Measurements from ENCODE around the gene EWSR1. TPM values are rescaled to one million over a fixed set of nuclear protein-coding genes. Genes with fewer than 3 reads are reported as not detected.

Gene EWSR1
- total RNA-seq, 2 donors from 2014 or later = 145 to 236 TPM

- Histone ChIP-seq H3K27ac (no peak overlapping the region), H3K9me3 (no peaks in the 10 kb centered on the region), H3K4me1 (no peaks in the 10 kb centered on the region), H3K36me3 (peaks cover 56% of the 10 kb centered on the region), H3K4me3 (no peak overlapping the region), H3K9ac (ENCODE audit: low read depth in 2 of 2, low read length in 2 of 2) (no peak overlapping the region), H3K27me3 (no peaks in the 10 kb centered on the region)
- intact Hi-C loops (cut with DNase I) = no loop called here
- no peak for DNase-seq
- TF ChIP-seq CTCF (IDR thresholded peaks at IDR 0.05) = no peak
These were observed 30.6 kb downstream of the EWSR1 start for GRCh38 chr22:29298641-29299040.

GRCh38 chr22:29299136-29299900 lies 31.2 kb downstream of the EWSR1 start:
- Histone ChIP-seq H3K9ac (ENCODE audit: low read depth in 2 of 2, low read length in 2 of 2) (no peak overlapping the region), H3K9me3 (no peaks in the 10 kb centered on the region), H3K4me3 (no peak overlapping the region), H3K27ac (no peak overlapping the region), H3K36me3 (peaks cover 50% of the 10 kb centered on the region), H3K27me3 (no peaks in the 10 kb centered on the region), H3K4me1 (no peaks in the 10 kb centered on the region)
- intact Hi-C loops (cut with DNase I) = no loop called here
- no peak for TF ChIP-seq CTCF (IDR thresholded peaks at IDR 0.05)
- no peak for DNase-seq

GRCh38 chr22:29300467-29300806 lies 32.4 kb downstream of the EWSR1 start:
- Histone ChIP-seq H3K4me3 (no peak overlapping the region), H3K9ac (ENCODE audit: low read depth in 2 of 2, low read length in 2 of 2) (no peak overlapping the region)

GRCh38 chr22:29300807-29301601 lies 32.9 kb downstream of the EWSR1 start:
- Histone ChIP-seq H3K4me1 (no peaks in the 10 kb centered on the region), H3K9ac (ENCODE audit: low read depth in 2 of 2, low read length in 2 of 2) (no peak overlapping the region), H3K9me3 (no peaks in the 10 kb centered on the region), H3K36me3 (peaks cover 37% of the 10 kb centered on the region), H3K4me3 (no peak overlapping the region), H3K27me3 (no peaks in the 10 kb centered on the region), H3K27ac (no peak overlapping the region)
- intact Hi-C loops (cut with DNase I) = no loop called here
- DNase-seq = no peak
- TF ChIP-seq CTCF (IDR thresholded peaks at IDR 0.05) = no peak

More at GRCh38 chr22:29300467-29300806, 32.4 kb downstream of the EWSR1 start:
- no peak for TF ChIP-seq CTCF (IDR thresholded peaks at IDR 0.05)
- no peak for DNase-seq
- Histone ChIP-seq H3K9me3 (no peaks in the 10 kb centered on the region), H3K27ac (no peak overlapping the region), H3K36me3 (peaks cover 43% of the 10 kb centered on the region), H3K4me1 (no peaks in the 10 kb centered on the region), H3K27me3 (no peaks in the 10 kb centered on the region)
- intact Hi-C loops (cut with DNase I) = no loop called here

- peaks cover 29% of the 10 kb centered on the region for H3K36me3 ChIP-seq
- H3K27ac ChIP-seq = no peak overlapping the region
- H3K4me3 ChIP-seq = no peak overlapping the region
- H3K27me3 ChIP-seq = no peaks in the 10 kb centered on the region
- no peaks in the 10 kb centered on the region for H3K9me3 ChIP-seq
- intact Hi-C loops (cut with DNase I) = no loop called here
- H3K4me1 ChIP-seq = no peaks in the 10 kb centered on the region
- TF ChIP-seq CTCF (IDR thresholded peaks at IDR 0.05) = no peak
- DNase-seq = no peak
- H3K9ac ChIP-seq (ENCODE audit: low read depth in 2 of 2, low read length in 2 of 2) = peak overlapping the region in 1 of 2 donors; percentile 26
These were observed 33.8 kb downstream of the EWSR1 start for GRCh38 chr22:29301716-29302401.

Measured in colonic mucosa (tissue), 4 donors.